H1 (cell line): ENCODE results near the gene GSK3B. TPM values are rescaled to one million over a fixed set of nuclear protein-coding genes. Genes with fewer than 3 reads are reported as not detected.

Source experiments
- CTCF ChIA-PET: fragments of 300-600 bp; sonication (Branson Sonifier 250); formaldehyde crosslinking; loops from one replicate; lab custom pipeline; 2021; ENCODE audit not compliant: partially characterized antibody; lab: Charles Lee
- POLR2A ChIA-PET: fragments of 300-600 bp; sonication (Branson Sonifier 250); formaldehyde crosslinking; loops from one replicate; lab custom pipeline; 2021; ENCODE audit warnings: inconsistent platforms; ENCODE audit not compliant: partially characterized antibody; lab: Charles Lee
- DNase-seq, 2 experiments: peaks; one replicate each; pipeline versions ENCODE4 v3.0.0 to v3.0.0-alpha.2; 2010 to 2022; ENCODE audit warnings: low spot score in 2 of 2, low read depth in 1 of 2, mixed read lengths in 1 of 2
- FAIRE-seq: peaks from 2 replicates; lab custom pipeline; 2011; peaks lifted over from hg19 to GRCh38; lab: Jason Lieb, UNC
- H2AFZ ChIP-seq: 2 replicates; pipeline ENCODE4 v1.8.1; 2012; ENCODE audit warnings: low read length, inconsistent platforms
- H2AK5ac ChIP-seq: 2 replicates; pipeline ENCODE4 v1.6.1; 2013; ENCODE audit warnings: low read depth, low read length
- H2BK120ac ChIP-seq: replicated peaks from 2 replicates; pipeline ENCODE3; 2013; ENCODE audit warnings: low read depth, low read length, inconsistent platforms
- H2BK12ac ChIP-seq: 2 replicates; pipeline ENCODE4 v1.6.1; 2013; ENCODE audit warnings: low read depth, low read length
- H2BK15ac ChIP-seq: 2 replicates; pipeline ENCODE4 v1.6.1; 2013; ENCODE audit warnings: low read length
- H2BK20ac ChIP-seq: 2 replicates; pipeline ENCODE4 v1.6.1; 2013; ENCODE audit warnings: low read length
- H2BK5ac ChIP-seq: 2 replicates; pipeline ENCODE4 v1.6.1; 2013; ENCODE audit warnings: low read depth, low read length
- H3K14ac ChIP-seq: 2 replicates; pipeline ENCODE4 v1.6.1; 2013; ENCODE audit warnings: inconsistent platforms; ENCODE audit not compliant: insufficient read length
- H3K18ac ChIP-seq: 2 replicates; pipeline ENCODE4 v1.6.1; 2013; ENCODE audit warnings: low read length; ENCODE audit errors: extremely low read depth
- H3K23ac ChIP-seq: 2 replicates; pipeline ENCODE4 v1.6.1; 2013; ENCODE audit warnings: inconsistent platforms; ENCODE audit not compliant: insufficient read length
- H3K23me2 ChIP-seq: 2 replicates; pipeline ENCODE4 v1.6.1; 2013; ENCODE audit warnings: low read depth, low read length
- H3K27ac ChIP-seq: 2 replicates; pipeline ENCODE4 v1.6.1; 2011; ENCODE audit warnings: low read depth, low read length, inconsistent platforms
- H3K27me3 ChIP-seq, 4 experiments: replicated peaks in 1 of 4; 1 replicate in 1 of 4; 2 replicates in 3 of 4; pipeline versions ENCODE4 v1.6.1 to v1.8.1; 2011 to 2013; ENCODE audit warnings: low read length in 3 of 4, mild to moderate bottlenecking in 3 of 4, inconsistent platforms in 2 of 4, mixed read lengths in 2 of 4, moderate library complexity in 1 of 4; ENCODE audit not compliant: control insufficient read depth in 3 of 4, insufficient read depth in 3 of 4; ENCODE audit errors: extremely low read depth in 1 of 4
- H3K36me3 ChIP-seq, 4 experiments: 2 replicates each; pipeline versions ENCODE4 v1.6.1 to v1.8.1; 2011 to 2013; ENCODE audit warnings: mild to moderate bottlenecking in 4 of 4, low read length in 3 of 4, moderate library complexity in 2 of 4, control low read depth in 1 of 4, inconsistent platforms in 1 of 4; ENCODE audit not compliant: insufficient read depth in 4 of 4, control insufficient read depth in 2 of 4
- H3K4ac ChIP-seq: replicated peaks from 2 replicates; pipeline ENCODE3; 2013; ENCODE audit warnings: low read length, low read depth, mixed read lengths, inconsistent platforms; ENCODE audit not compliant: insufficient read length
- H3K4me1 ChIP-seq, 4 experiments: replicated peaks in 1 of 4; 1 replicate in 1 of 4; 2 replicates in 3 of 4; pipeline versions ENCODE4 v1.6.1 to v1.8.1; 2011 to 2013; ENCODE audit warnings: low read length in 3 of 4, inconsistent platforms in 2 of 4, mixed read lengths in 1 of 4; ENCODE audit not compliant: insufficient read depth in 4 of 4, control insufficient read depth in 3 of 4
- H3K4me2 ChIP-seq, 2 experiments: 2 replicates each; pipeline versions ENCODE4 v1.6.1 to v1.8.1; 2011 to 2013; ENCODE audit warnings: low read depth in 2 of 2, low read length in 2 of 2, control low read depth in 1 of 2, inconsistent platforms in 1 of 2, mild to moderate bottlenecking in 1 of 2; ENCODE audit not compliant: insufficient read depth in 1 of 2
- H3K4me3 ChIP-seq, 4 experiments: fragments of 200-600, 300-600 bp in 1 of 4; sonication (generic), shearing (Covaris generic), sonication (Bioruptor Twin) in 1 of 4; 2 replicates each; pipeline versions ENCODE4 v1.5.1 to v1.8.1; 2011 to 2016; ENCODE audit warnings: low read length in 4 of 4, low read depth in 3 of 4, control low read depth in 2 of 4, inconsistent platforms in 2 of 4, mild to moderate bottlenecking in 2 of 4, mixed read lengths in 1 of 4, moderate library complexity in 1 of 4; ENCODE audit not compliant: insufficient read depth in 2 of 4; ENCODE audit errors: extremely low read depth in 1 of 4
- H3K56ac ChIP-seq: replicated peaks from 2 replicates; pipeline ENCODE3; 2013; ENCODE audit warnings: low read depth, mild to moderate bottlenecking, mixed read lengths, low read length, inconsistent platforms; ENCODE audit not compliant: insufficient read length
- H3K79me1 ChIP-seq: 2 replicates; pipeline ENCODE4 v1.6.1; 2013; ENCODE audit warnings: low read depth, low read length, control low read depth
- H3K79me2 ChIP-seq, 2 experiments: 2 replicates each; pipeline versions ENCODE4 v1.6.1 to v1.8.1; 2012 to 2013; ENCODE audit warnings: low read length in 2 of 2, mild to moderate bottlenecking in 2 of 2, inconsistent platforms in 1 of 2; ENCODE audit not compliant: insufficient read depth in 2 of 2, control insufficient read depth in 1 of 2
- H3K9ac ChIP-seq, 4 experiments: replicated peaks in 1 of 4; 1 replicate in 1 of 4; 2 replicates in 3 of 4; pipeline versions ENCODE4 v1.6.1 to v1.8.1; 2011 to 2013; ENCODE audit warnings: low read depth in 3 of 4, low read length in 3 of 4, control low read depth in 2 of 4, mild to moderate bottlenecking in 2 of 4, moderate library complexity in 2 of 4, inconsistent platforms in 1 of 4; ENCODE audit errors: extremely low read depth in 1 of 4
- H3K9me3 ChIP-seq, 2 experiments: 2 replicates each; pipeline versions ENCODE4 v1.6.1 to v1.8.1; 2012 to 2013; ENCODE audit warnings: mild to moderate bottlenecking in 2 of 2, moderate library complexity in 2 of 2, control low read depth in 1 of 2, inconsistent platforms in 1 of 2, low read depth in 1 of 2, low read length in 1 of 2, mixed read lengths in 1 of 2; ENCODE audit not compliant: insufficient read depth in 2 of 2
- H4K20me1 ChIP-seq, 2 experiments: replicated peaks in 1 of 2; 2 replicates each; pipeline versions ENCODE3 to v1.8.1; 2011 to 2013; ENCODE audit warnings: inconsistent platforms in 2 of 2, low read length in 2 of 2, mild to moderate bottlenecking in 1 of 2; ENCODE audit not compliant: insufficient read depth in 2 of 2, control insufficient read depth in 1 of 2
- H4K5ac ChIP-seq: 2 replicates; pipeline ENCODE4 v1.6.1; 2013; ENCODE audit warnings: low read length, low read depth, mixed read lengths, inconsistent platforms; ENCODE audit not compliant: insufficient read length
- H4K8ac ChIP-seq: 2 replicates; pipeline ENCODE4 v1.8.0; 2013; ENCODE audit warnings: mild to moderate bottlenecking, moderate library complexity, low read length, inconsistent platforms; ENCODE audit not compliant: insufficient read depth; ENCODE audit errors: extremely low read depth
- H4K91ac ChIP-seq: replicated peaks from 2 replicates; pipeline ENCODE3; 2013; ENCODE audit warnings: low read length, mixed read lengths, inconsistent platforms; ENCODE audit not compliant: insufficient read length
- ATF3 ChIP-seq: IDR thresholded peaks from 2 replicates; pipeline ENCODE4 v1.6.1; 2011; ENCODE audit warnings: low read depth, mild to moderate bottlenecking, low read length; ENCODE audit not compliant: insufficient read depth
- BRCA1 ChIP-seq: IDR thresholded peaks from 2 replicates; pipeline ENCODE4 v1.6.1; 2012; ENCODE audit warnings: low read depth, low read length, improper control_type of control experiment
- CEBPB ChIP-seq: IDR thresholded peaks from 2 replicates; pipeline ENCODE4 v1.6.1; 2012; ENCODE audit warnings: low read depth, low read length
- CHD1 ChIP-seq: IDR thresholded peaks from 2 replicates; pipeline ENCODE4 v1.6.1; 2012; ENCODE audit warnings: low read depth, low read length, improper control_type of control experiment
- CREB1 ChIP-seq: IDR thresholded peaks from 2 replicates; pipeline ENCODE4 v1.6.1; 2012; ENCODE audit warnings: inconsistent platforms
- GTF2F1 ChIP-seq: IDR thresholded peaks from 2 replicates; pipeline ENCODE4 v1.6.1; 2012; ENCODE audit warnings: low read depth, low read length, improper control_type of control experiment, borderline replicate concordance
- HDAC6 ChIP-seq: IDR thresholded peaks from one replicate; pipeline ENCODE4 v1.7.1; 2012; ENCODE audit warnings: low read depth, mild to moderate bottlenecking, inconsistent platforms, low read length, moderate library complexity
- SIX5 ChIP-seq: IDR thresholded peaks from 2 replicates; pipeline ENCODE4 v1.6.1; 2011; ENCODE audit warnings: mild to moderate bottlenecking, low read depth, low read length
- SP4 ChIP-seq: IDR thresholded peaks from 2 replicates; pipeline ENCODE4 v1.6.1; 2012; ENCODE audit warnings: low read length, inconsistent platforms
- SRF ChIP-seq: IDR thresholded peaks from 2 replicates; pipeline ENCODE4 v1.6.1; 2011; ENCODE audit warnings: mild to moderate bottlenecking, low read depth, low read length, moderate library complexity
- TAF1 ChIP-seq: IDR thresholded peaks from 2 replicates; pipeline ENCODE4 v1.6.1; 2011; ENCODE audit warnings: mild to moderate bottlenecking, low read depth, low read length
- TBP ChIP-seq: IDR thresholded peaks from 2 replicates; pipeline ENCODE4 v1.6.1; 2011; ENCODE audit warnings: low read depth, low read length, improper control_type of control experiment
- TCF12 ChIP-seq: IDR thresholded peaks from 2 replicates; pipeline ENCODE4 v1.6.1; 2011; ENCODE audit warnings: low read depth, mild to moderate bottlenecking, low read length
- WGBS, 2 experiments: shearing (Covaris generic) in 1 of 2; methylation state at CpG; one replicate each; pipeline versions ENCODE4 v1.1.6 to v1.1.7; 2013 to 2015; ENCODE audit warnings: low lambda C conversion rate in 2 of 2, mixed read lengths in 2 of 2, inconsistent platforms in 1 of 2, low coverage in 1 of 2, missing lambda C conversion rate in 1 of 2; ENCODE audit not compliant: insufficient replicate concordance in 2 of 2, insufficient coverage in 1 of 2, insufficient read length in 1 of 2; ENCODE audit errors: extremely low coverage in 1 of 2, missing lambda C conversion rate in 1 of 2; 5-methylcytosine and 5-hydroxymethylcytosine counted together
- polyA plus RNA-seq, 7 experiments: library from polyadenylated mRNA; depleted of rRNA in 3 of 7; stranded (reverse) in 5 of 7; unstranded in 2 of 7; fragments of >200 nt in 5 of 7; fragments of 200-250 nt in 2 of 7; gene quantifications; 1 replicate in 5 of 7; 2 replicates in 1 of 7; 4 replicates in 1 of 7; pipeline versions ENCODE4 v1.2.1 to v1.2.3, GENCODE V29; 2011 to 2013; ENCODE audit warnings: missing spikeins in 2 of 7, mixed read lengths in 2 of 7
- total RNA-seq: library from RNA; stranded (reverse); fragmentation: NEBNext Ultra II Directional; extraction: Animal tissue kit (Norgen Biotek cat#: 25700); gene quantifications from 2 replicates; pipeline ENCODE4 v1.2.1, GENCODE V29; 2021

Gene GSK3B
- total and polyA plus RNA-seq, 2 of the 8 experiments (the other 6 are each of a cell fraction or from before 2014, with no cell fraction given): 24.2 to 50.7 TPM

- Histone ChIP-seq H2BK120ac (no peak overlapping the region), H3K4me3 (no peak overlapping the region), H4K5ac (no peak overlapping the region), H3K27ac (no peak overlapping the region), H3K9me3 (no peaks in the 10 kb centered on the region), H3K79me2 (peaks cover 0 to 99% of the 10 kb centered on the region in 2 experiments; a peak in 3 of 4 replicates), H2BK15ac (no peak overlapping the region), H3K23me2 (no peaks in the 10 kb centered on the region), H3K23ac (no peak overlapping the region), H4K20me1 (peaks cover 0 to 4% of the 10 kb centered on the region in 2 experiments), H3K4ac (no peak overlapping the region), H3K36me3 (no peaks in the 10 kb centered on the region), H2BK12ac (no peak overlapping the region), H3K56ac (no peak overlapping the region), H2BK5ac (no peak overlapping the region), H3K27me3 (no peaks in the 10 kb centered on the region), H3K4me2 (no peak overlapping the region), H4K8ac (no peak overlapping the region), H3K4me1 (no peaks in the 10 kb centered on the region), H2BK20ac (no peak overlapping the region), H2AFZ (no peak overlapping the region), H3K18ac (no peak overlapping the region), H3K9ac (no peak overlapping the region), H3K14ac (no peak overlapping the region), H3K79me1 (no peaks in the 10 kb centered on the region; the same call in 1 of the 2 replicates), H2AK5ac (no peak overlapping the region), H4K91ac (no peak overlapping the region)
- CTCF ChIA-PET: interaction anchor here (0.8 to 1.0 kb wide), 2 partner anchors 30 to 172 kb away, joined by 3 to 4 read pairs; no protein-coding TSS in a partner anchor
- FAIRE-seq: no peak
- DNase-seq: no peak
- 82% methylated on average over 2 of the region's 2 CpGs; no CpG with 5 or more reads in 1 of the 2 experiments for WGBS, 2 experiments
- POLR2A ChIA-PET: interaction anchor here (1.0 kb wide), 1 partner anchor 36 kb away, joined by 3 read pairs; no protein-coding TSS in a partner anchor
- TF ChIP-seq CEBPB (no peak), CREB1 (no peak), SP4 (no peak), HDAC6 (no peak), TCF12 (no peak), GTF2F1 (no peak), BRCA1 (no peak), SIX5 (no peak), ATF3 (no peak), CHD1 (no peak), TAF1 (no peak), SRF (no peak), TBP (no peak)
Observed at GRCh38 chr3:120064641-120065040, 29.6 kb downstream of the GSK3B start.
